CD14-positive monocyte (primary cell): ENCODE results near the gene EPHA6. TPM values are rescaled to one million over a fixed set of nuclear protein-coding genes. Genes with fewer than 3 reads are reported as not detected.

Experiments used
- DNase-seq, 3 donors: peaks; one replicate each; pipeline ENCODE4 v3.0.0-alpha.2; 2011 to 2022
- H2AFZ ChIP-seq: 2 replicates; pipeline ENCODE4 v1.6.0; 2012; ENCODE audit warnings: mild to moderate bottlenecking, low read depth, low read length, inconsistent platforms; ENCODE audit not compliant: insufficient read depth, poor library complexity, severe bottlenecking
- H3K27ac ChIP-seq, 2 donors: 1 replicate in 1 of 2; 2 replicates in 1 of 2; pipeline ENCODE4 v1.5.1; 2012 to 2013; ENCODE audit warnings: low read length in 2 of 2, control low read depth in 1 of 2, inconsistent platforms in 1 of 2, low read depth in 1 of 2, mild to moderate bottlenecking in 1 of 2
- H3K27me3 ChIP-seq, 2 donors: one replicate each; pipeline versions ENCODE4 v1.6.0 to v1.6.1; 2011 to 2013; ENCODE audit warnings: low read length in 2 of 2; ENCODE audit not compliant: control insufficient read depth in 2 of 2, insufficient read depth in 2 of 2
- H3K36me3 ChIP-seq, 2 donors: replicated peaks in 1 of 2; 1 replicate in 1 of 2; 2 replicates in 1 of 2; pipeline versions ENCODE4 v1.5.1 to v1.6.1; 2012 to 2013; ENCODE audit warnings: low read length in 2 of 2, control low read depth in 1 of 2, inconsistent platforms in 1 of 2, mild to moderate bottlenecking in 1 of 2; ENCODE audit not compliant: insufficient read depth in 2 of 2, control insufficient read depth in 1 of 2
- H3K4me1 ChIP-seq, 2 donors: 1 replicate in 1 of 2; 2 replicates in 1 of 2; pipeline versions ENCODE4 v1.5.1 to v1.6.1; 2012 to 2013; ENCODE audit warnings: low read length in 2 of 2, control low read depth in 1 of 2, inconsistent platforms in 1 of 2, mild to moderate bottlenecking in 1 of 2, moderate library complexity in 1 of 2; ENCODE audit not compliant: insufficient read depth in 2 of 2, control insufficient read depth in 1 of 2
- H3K4me2 ChIP-seq: replicated peaks from 2 replicates; pipeline ENCODE3; 2012; ENCODE audit warnings: low read length, moderate library complexity, mild to moderate bottlenecking; ENCODE audit not compliant: poor library complexity, severe bottlenecking; ENCODE audit errors: extremely low read depth
- H3K4me3 ChIP-seq, 3 experiments: fragments of 200-600 bp in 1 of 3; sonication (generic) in 1 of 3; replicated peaks in 1 of 3; 1 replicate in 2 of 3; 2 replicates in 1 of 3; pipeline ENCODE4 v1.5.1; 2011 to 2013; ENCODE audit warnings: low read length in 3 of 3, mild to moderate bottlenecking in 3 of 3, control low read depth in 2 of 3, low read depth in 2 of 3, inconsistent platforms in 1 of 3, moderate library complexity in 1 of 3
- H3K79me2 ChIP-seq: 2 replicates; pipeline ENCODE4 v1.6.0; 2012; ENCODE audit warnings: mild to moderate bottlenecking, control low read depth, inconsistent platforms, low read length, moderate library complexity; ENCODE audit not compliant: insufficient read depth
- H3K9ac ChIP-seq: 2 replicates; pipeline ENCODE4 v1.6.0; 2017; ENCODE audit warnings: low read length, mild to moderate bottlenecking; ENCODE audit not compliant: insufficient read depth, poor library complexity, severe bottlenecking
- H3K9me3 ChIP-seq, 2 donors: replicated peaks in 1 of 2; 1 replicate in 1 of 2; 2 replicates in 1 of 2; pipeline versions ENCODE4 v1.5.1 to v1.6.1; 2012 to 2013; ENCODE audit warnings: low read length in 2 of 2, control low read depth in 1 of 2; ENCODE audit not compliant: control insufficient read depth in 1 of 2, insufficient read depth in 1 of 2
- H4K20me1 ChIP-seq: 2 replicates; pipeline ENCODE4 v1.6.0; 2012; ENCODE audit warnings: mild to moderate bottlenecking, low read length, control low read depth, moderate library complexity; ENCODE audit not compliant: insufficient read depth
- H3K27ac Mint-ChIP-seq, 7 donors: one replicate each; pipeline ENCODE4 v1.8.0; 2020; ENCODE audit warnings: mild to moderate bottlenecking in 7 of 7, mixed read lengths in 7 of 7, moderate library complexity in 6 of 7, inconsistent platforms in 2 of 7
- H3K27me3 Mint-ChIP-seq, 3 donors: one replicate each; pipeline ENCODE4 v1.8.0; 2021 to 2022; ENCODE audit warnings: low read depth in 3 of 3, mild to moderate bottlenecking in 3 of 3, mixed read lengths in 3 of 3, moderate library complexity in 3 of 3, inconsistent platforms in 1 of 3
- H3K36me3 Mint-ChIP-seq, 2 donors: one replicate each; pipeline ENCODE4 v1.8.0; 2020; ENCODE audit warnings: mixed read lengths in 2 of 2, inconsistent platforms in 1 of 2, mild to moderate bottlenecking in 1 of 2
- H3K4me1 Mint-ChIP-seq: one replicate; pipeline ENCODE4 v1.8.0; 2020; ENCODE audit warnings: mild to moderate bottlenecking, mixed read lengths
- H3K4me3 Mint-ChIP-seq, 2 donors: one replicate each; pipeline ENCODE4 v1.8.0; 2020; ENCODE audit warnings: mild to moderate bottlenecking in 2 of 2, mixed read lengths in 2 of 2, moderate library complexity in 1 of 2
- H3K9me3 Mint-ChIP-seq, 7 donors: one replicate each; pipeline ENCODE4 v1.8.0; 2020 to 2022; ENCODE audit warnings: mixed read lengths in 7 of 7, mild to moderate bottlenecking in 6 of 7, moderate library complexity in 6 of 7, inconsistent platforms in 2 of 7
- CTCF ChIP-seq: fragments of 200-600 bp; IDR thresholded peaks from one replicate; pipeline ENCODE4 v1.8.0; 2022; ENCODE audit warnings: antibody characterized with exemption, mild to moderate bottlenecking
- WGBS: methylation state at CpG from one replicate; pipeline ENCODE4 v1.1.5; 2013; ENCODE audit warnings: missing lambda C conversion rate; ENCODE audit not compliant: insufficient coverage; 5-methylcytosine and 5-hydroxymethylcytosine counted together
- intact Hi-C, 2 donors: fragments of 100-400 bp; cut with micrococcal nuclease; formaldehyde crosslinking; loops; one replicate each; pipeline versions ENCODE4 v1.15.0 to v1.15.1; 2023
- polyA plus RNA-seq, 3 donors: library from polyadenylated mRNA; depleted of rRNA in 1 of 3; unstranded in 2 of 3; stranded (reverse) in 1 of 3; fragments of 300-500 nt in 2 of 3; fragments of >200 nt in 1 of 3; fragmentation: Illumina TruSeq in 2 of 3; gene quantifications; 1 replicate in 2 of 3; 2 replicates in 1 of 3; pipeline ENCODE4 v1.2.3, GENCODE V29; 2012 to 2021

EPHA6 gene
- polyA plus RNA-seq, 3 donors: not detected

- Mint-ChIP-seq H3K27me3 (no peaks in the 10 kb centered on the region), H3K4me1 (no peaks in the 10 kb centered on the region), H3K27ac (no peak overlapping the region), H3K36me3 (no peaks in the 10 kb centered on the region), H3K9me3 (peaks cover 0 to 5% (median 3%) of the 10 kb centered on the region in 7 donors), H3K4me3 (no peak overlapping the region)
- H2AFZ ChIP-seq: no peak overlapping the region
- DNase-seq: no peak
- no peaks in the 10 kb centered on the region for H3K27me3 ChIP-seq
- H3K4me3 ChIP-seq: no peak overlapping the region
- H4K20me1 ChIP-seq: no peaks in the 10 kb centered on the region
- no peak overlapping the region for H3K27ac ChIP-seq
- H3K4me1 ChIP-seq: no peaks in the 10 kb centered on the region
- H3K9me3 ChIP-seq: no peaks in the 10 kb centered on the region
- H3K79me2 ChIP-seq: no peaks in the 10 kb centered on the region
- no peak overlapping the region for H3K4me2 ChIP-seq
- no peaks in the 10 kb centered on the region for H3K36me3 ChIP-seq
- TF ChIP-seq CTCF: no peak
- intact Hi-C loops: no loop called here
- no peak overlapping the region for H3K9ac ChIP-seq
These were observed 255.9 kb downstream of the EPHA6 start for GRCh38 chr3:97070302-97070701.

GRCh38 chr3:97074546-97074945 lies 260.2 kb downstream of the EPHA6 start:
- DNase-seq: no peak
- no peaks in the 10 kb centered on the region for H3K27me3 ChIP-seq
- no peaks in the 10 kb centered on the region for H3K9me3 ChIP-seq
- H3K9ac ChIP-seq: no peak overlapping the region
- H3K27me3 Mint-ChIP-seq: no peaks in the 10 kb centered on the region
- no CpG with 5 or more reads among the region's 2 CpGs for WGBS
- no peak overlapping the region for H2AFZ ChIP-seq
- no peaks in the 10 kb centered on the region for H3K4me1 ChIP-seq
- no peak overlapping the region for H3K27ac ChIP-seq
- intact Hi-C loops: no loop called here
- peaks cover 0 to 4% (median 2%) of the 10 kb centered on the region in 7 donors for H3K9me3 Mint-ChIP-seq
- H3K4me1 Mint-ChIP-seq: no peaks in the 10 kb centered on the region
- TF ChIP-seq CTCF: no peak
- H3K36me3 ChIP-seq: no peaks in the 10 kb centered on the region
- H4K20me1 ChIP-seq: no peaks in the 10 kb centered on the region
- no peak overlapping the region for H3K4me2 ChIP-seq
- H3K4me3 Mint-ChIP-seq: no peak overlapping the region
- H3K27ac Mint-ChIP-seq: no peak overlapping the region
- no peak overlapping the region for H3K4me3 ChIP-seq
- no peaks in the 10 kb centered on the region for H3K79me2 ChIP-seq
- H3K36me3 Mint-ChIP-seq: no peaks in the 10 kb centered on the region
